Fibroblast of skin of right quadriceps (primary cell): Measurements from ENCODE around the gene OR7G3.

Source experiments
- DNase-seq: peaks from one replicate; pipeline ENCODE4 v3.0.0-alpha.2; 2013

OR7G3 gene

GRCh38 chr19:9126900-9127405 lies at the start of gene OR7G3:
TSS of gene OR7G3 (minus strand) at chr19:9126950. CDS start at chr19:9126950, 0 bp downstream.
- DNase-seq = no peak

- no peak for DNase-seq
Measured at GRCh38 chr19:9175326-9175725, 48.6 kb upstream of the OR7G3 start.

- no peak for DNase-seq
Measured at GRCh38 chr19:9171393-9171991, 44.7 kb upstream of the OR7G3 start.

GRCh38 chr19:9166846-9167245 lies 40.1 kb upstream of the OR7G3 start:
- DNase-seq = no peak

- DNase-seq = no peak
Measured at GRCh38 chr19:9165261-9165660, 38.5 kb upstream of the OR7G3 start.

GRCh38 chr19:9161427-9161826 lies 34.7 kb upstream of the OR7G3 start:
- no peak for DNase-seq

- DNase-seq = no peak
Measured at GRCh38 chr19:9159891-9160290, 33.1 kb upstream of the OR7G3 start.

GRCh38 chr19:9156304-9156703 lies 29.6 kb upstream of the OR7G3 start:
- no peak for DNase-seq

GRCh38 chr19:9155591-9155990 lies 28.8 kb upstream of the OR7G3 start:
- no peak for DNase-seq

- DNase-seq = no peak
Measured at GRCh38 chr19:9151367-9151766, 24.6 kb upstream of the OR7G3 start.

GRCh38 chr19:9150650-9151049 lies 23.9 kb upstream of the OR7G3 start:
- DNase-seq = no peak

- DNase-seq = no peak
Measured at GRCh38 chr19:9149997-9150396, 23.2 kb upstream of the OR7G3 start.

- DNase-seq = no peak
Measured at GRCh38 chr19:9148697-9149096, 21.9 kb upstream of the OR7G3 start.

GRCh38 chr19:9146882-9147281 lies 20.1 kb upstream of the OR7G3 start:
- DNase-seq = no peak

GRCh38 chr19:9144920-9145319 lies 18.2 kb upstream of the OR7G3 start:
- DNase-seq = no peak

- peak; percentile 92 for DNase-seq
Measured at GRCh38 chr19:9140159-9140874, 13.6 kb upstream of the OR7G3 start, which contains the start of gene ZNF317. TSS of gene ZNF317 (plus strand) at chr19:9140397. CDS start at chr19:9156017, 15,620 bp downstream.

- no peak for DNase-seq
Measured at GRCh38 chr19:9139609-9140158, 12.9 kb upstream of the OR7G3 start.

- no peak for DNase-seq
Measured at GRCh38 chr19:9132422-9132821, 5.7 kb upstream of the OR7G3 start.

- DNase-seq = no peak
Measured at GRCh38 chr19:9130965-9131364, 4.2 kb upstream of the OR7G3 start.

GRCh38 chr19:9128171-9128570 lies 1.4 kb upstream of the OR7G3 start:
- no peak for DNase-seq

GRCh38 chr19:9116547-9116946 lies 10.2 kb downstream of the OR7G3 start:
- DNase-seq = no peak

GRCh38 chr19:9115307-9115813 lies 11.4 kb downstream of the OR7G3 start, which contains the start of gene OR7G1:
TSS of gene OR7G1 (minus strand) at chr19:9115763. CDS start at chr19:9115763, 0 bp downstream.
- DNase-seq = no peak

- DNase-seq = no peak
Measured at GRCh38 chr19:9109959-9110358, 16.8 kb downstream of the OR7G3 start.

- no peak for DNase-seq
Measured at GRCh38 chr19:9107375-9107774, 19.4 kb downstream of the OR7G3 start, which contains the start of gene OR7G2. TSS of gene OR7G2 (minus strand) at chr19:9107475. CDS start at chr19:9103243, 4,232 bp downstream.
